IMR-90 (cell line): ENCODE data around the gene ATP8B3. TPM values are rescaled to one million over a fixed set of nuclear protein-coding genes. Genes with fewer than 3 reads are reported as not detected.
A peak's percentile ranks its signal among the peaks of the same experiment; 100 is the strongest.

ENCODE experiments used
- ATAC-seq: fragments of 200-7000 bp; cut with Tn5 transposase; 2 replicates; pipeline ENCODE4 v1.9.1; 2020; ENCODE audit warnings: low read depth, mild to moderate bottlenecking, moderate library complexity
- BruUV-seq: library from RNA; stranded (reverse); fragments of 400-500 nt; replicated peaks from 2 replicates; lab custom pipeline; 2021; lab: Mats Ljungman, UMichigan
- CTCF ChIA-PET: fragments of 300-600 bp; formaldehyde crosslinking; extraction: SDS; loops from one replicate; lab custom pipeline; 2021; ENCODE audit warnings: antibody characterized with exemption; lab: Yijun Ruan, JAX
- POLR2A ChIA-PET: fragments of 300-600 bp; sonication (Branson Sonifier 250); formaldehyde crosslinking; loops from one replicate; lab custom pipeline; 2022; ENCODE audit warnings: antibody characterized with exemption; ENCODE audit not compliant: unreplicated experiment; lab: Charles Lee
- DNase-seq: peaks from one replicate; pipeline ENCODE4 v3.0.0; 2013
- H2AFZ ChIP-seq: replicated peaks from 2 replicates; pipeline ENCODE3; 2013; ENCODE audit warnings: low read length, mild to moderate bottlenecking; ENCODE audit not compliant: poor library complexity
- H2AK5ac ChIP-seq: 2 replicates; pipeline ENCODE4 v1.6.1; 2013; ENCODE audit warnings: low read depth, low read length, inconsistent platforms
- H2AK9ac ChIP-seq: replicated peaks from 2 replicates; pipeline ENCODE3; 2013; ENCODE audit warnings: mild to moderate bottlenecking, low read depth, low read length, moderate library complexity; ENCODE audit not compliant: poor library complexity
- H2BK120ac ChIP-seq: 2 replicates; pipeline ENCODE4 v1.6.1; 2013; ENCODE audit warnings: low read depth, low read length, inconsistent platforms
- H2BK15ac ChIP-seq: 3 replicates; pipeline ENCODE4 v1.6.1; 2013; ENCODE audit warnings: low read depth, low read length, inconsistent platforms
- H2BK20ac ChIP-seq: 2 replicates; pipeline ENCODE4 v1.6.1; 2013; ENCODE audit warnings: low read depth, mild to moderate bottlenecking, inconsistent platforms, low read length, moderate library complexity
- H2BK5ac ChIP-seq: 2 replicates; pipeline ENCODE4 v1.6.1; 2013; ENCODE audit warnings: mild to moderate bottlenecking, low read depth, low read length, inconsistent platforms; ENCODE audit not compliant: poor library complexity, severe bottlenecking
- H3K14ac ChIP-seq: replicated peaks from 2 replicates; pipeline ENCODE4 v1.6.1; 2013; ENCODE audit warnings: low read depth, low read length, inconsistent platforms
- H3K18ac ChIP-seq: 2 replicates; pipeline ENCODE4 v1.6.1; 2013; ENCODE audit warnings: low read depth, low read length, control low read depth
- H3K23ac ChIP-seq: 2 replicates; pipeline ENCODE4 v1.6.1; 2013; ENCODE audit warnings: low read depth, low read length, inconsistent platforms
- H3K27ac ChIP-seq: 2 replicates; pipeline ENCODE4 v1.5.1; 2013; ENCODE audit warnings: mild to moderate bottlenecking, control low read depth, low read length; ENCODE audit not compliant: insufficient read depth
- H3K27me3 ChIP-seq: 2 replicates; pipeline ENCODE4 v1.6.1; 2013; ENCODE audit warnings: low read length; ENCODE audit not compliant: control insufficient read depth, insufficient read depth
- H3K36me3 ChIP-seq: 2 replicates; pipeline ENCODE4 v1.6.1; 2013; ENCODE audit warnings: low read length, mixed read lengths; ENCODE audit not compliant: control insufficient read depth, insufficient read depth
- H3K4ac ChIP-seq: 2 replicates; pipeline ENCODE4 v1.6.1; 2013; ENCODE audit warnings: low read depth, low read length, inconsistent platforms
- H3K4me1 ChIP-seq: 2 replicates; pipeline ENCODE4 v1.6.1; 2013; ENCODE audit warnings: low read length, mixed read lengths; ENCODE audit not compliant: control insufficient read depth, insufficient read depth
- H3K4me2 ChIP-seq: 2 replicates; pipeline ENCODE4 v1.6.1; 2013; ENCODE audit warnings: low read depth, mild to moderate bottlenecking, control low read depth, low read length, moderate library complexity
- H3K4me3 ChIP-seq: 2 replicates; pipeline ENCODE4 v1.5.1; 2013; ENCODE audit warnings: low read depth, mild to moderate bottlenecking, control low read depth, low read length, moderate library complexity; ENCODE audit not compliant: insufficient read depth
- H3K56ac ChIP-seq: 2 replicates; pipeline ENCODE4 v1.6.1; 2013; ENCODE audit warnings: low read length, inconsistent platforms; ENCODE audit not compliant: insufficient read depth; ENCODE audit errors: extremely low read depth
- H3K79me1 ChIP-seq, 2 experiments: 2 replicates each; pipeline ENCODE4 v1.6.1; 2013; ENCODE audit warnings: low read length in 2 of 2, inconsistent platforms in 1 of 2, low read depth in 1 of 2
- H3K9ac ChIP-seq: 2 replicates; pipeline ENCODE4 v1.6.1; 2013; ENCODE audit warnings: low read depth, low read length, control low read depth
- H3K9me1 ChIP-seq: 2 replicates; pipeline ENCODE4 v1.6.1; 2013; ENCODE audit warnings: low read length, inconsistent platforms; ENCODE audit not compliant: insufficient read depth
- H3K9me3 ChIP-seq: 2 replicates; pipeline ENCODE4 v1.6.1; 2013; ENCODE audit warnings: low read length; ENCODE audit not compliant: control insufficient read depth, insufficient read depth
- H4K20me1 ChIP-seq: 2 replicates; pipeline ENCODE4 v1.6.1; 2013; ENCODE audit warnings: low read length, inconsistent platforms; ENCODE audit not compliant: insufficient read depth
- H4K5ac ChIP-seq: 2 replicates; pipeline ENCODE4 v1.6.1; 2013; ENCODE audit warnings: mild to moderate bottlenecking, low read depth, low read length, control low read depth
- H4K8ac ChIP-seq, 2 experiments: 2 replicates each; pipeline ENCODE4 v1.6.1; 2013; ENCODE audit warnings: low read depth in 2 of 2, low read length in 2 of 2, control low read depth in 1 of 2, inconsistent platforms in 1 of 2
- H4K91ac ChIP-seq: 2 replicates; pipeline ENCODE4 v1.6.1; 2013; ENCODE audit warnings: low read depth, low read length, inconsistent platforms; ENCODE audit not compliant: insufficient read depth
- CHD1 ChIP-seq: IDR thresholded peaks from 2 replicates; pipeline ENCODE4 v1.6.1; 2012; ENCODE audit warnings: low read depth, low read length, improper control_type of control experiment
- FOS ChIP-seq: fragments of 150-350 bp; IDR thresholded peaks from 2 replicates; pipeline ENCODE4 v1.6.1; 2016; ENCODE audit warnings: low read depth, low read length
- MAZ ChIP-seq: IDR thresholded peaks from 2 replicates; pipeline ENCODE4 v1.6.1; 2012; ENCODE audit warnings: low read depth, mild to moderate bottlenecking, low read length, improper control_type of control experiment, moderate library complexity, borderline replicate concordance
- RAD21 ChIP-seq: IDR thresholded peaks from 2 replicates; pipeline ENCODE4 v1.6.1; 2012; ENCODE audit warnings: low read length, improper control_type of control experiment
- RCOR1 ChIP-seq: IDR thresholded peaks from 2 replicates; pipeline ENCODE4 v1.6.1; 2012; ENCODE audit warnings: mild to moderate bottlenecking, low read length, improper control_type of control experiment; ENCODE audit not compliant: insufficient replicate concordance
- WGBS, 2 experiments: methylation state at CpG; one replicate each; pipeline versions ENCODE4 v1.1.5 to v1.1.7; 2013; ENCODE audit warnings: missing lambda C conversion rate in 2 of 2; ENCODE audit not compliant: insufficient read length in 1 of 2; ENCODE audit errors: extremely low coverage in 2 of 2; 5-methylcytosine and 5-hydroxymethylcytosine counted together
- dilution Hi-C: fragments of 300-500 bp; cut with HindIII; formaldehyde crosslinking; loops from one replicate; pipeline ENCODE4 v1.14.3; 2018; ENCODE audit warnings: low sequenced_read_pairs; ENCODE audit not compliant: unreplicated experiment
- in situ Hi-C: fragments of 300-500 bp; cut with MboI; formaldehyde crosslinking; loops from 3 replicates; pipeline ENCODE4 v1.14.3; 2019; ENCODE audit warnings: low sequenced_read_pairs, inconsistent platforms, mixed read lengths
- intact Hi-C: fragments of 100-400 bp; cut with micrococcal nuclease; formaldehyde crosslinking; loops from 2 replicates; pipeline ENCODE4 v1.10.0; 2022
- polyA plus RNA-seq, 3 experiments: library from polyadenylated mRNA; depleted of rRNA; stranded (reverse); fragments of >200 nt; gene quantifications; 2 replicates each; pipeline ENCODE4 v1.2.3, GENCODE V29; 2012; ENCODE audit warnings: low replicate concordance in 1 of 3
- total RNA-seq: library from RNA; depleted of rRNA; stranded (reverse); fragments of >200 nt; gene quantifications from 2 replicates; pipeline ENCODE4 v1.2.3, GENCODE V29; 2012
- TF ChIP-seq, protein P1 (sequence below): conservative IDR thresholded peaks from 2 replicates; pipeline ENCODE4 v1.5.1; 2012; ENCODE audit warnings: mild to moderate bottlenecking, low read depth, low read length, improper control_type of control experiment

The ATP8B3 gene
- total and polyA plus RNA-seq, 2 of the 4 experiments (the other 2 are of a cell fraction): 1.6 to 8.1 TPM

DNA sequence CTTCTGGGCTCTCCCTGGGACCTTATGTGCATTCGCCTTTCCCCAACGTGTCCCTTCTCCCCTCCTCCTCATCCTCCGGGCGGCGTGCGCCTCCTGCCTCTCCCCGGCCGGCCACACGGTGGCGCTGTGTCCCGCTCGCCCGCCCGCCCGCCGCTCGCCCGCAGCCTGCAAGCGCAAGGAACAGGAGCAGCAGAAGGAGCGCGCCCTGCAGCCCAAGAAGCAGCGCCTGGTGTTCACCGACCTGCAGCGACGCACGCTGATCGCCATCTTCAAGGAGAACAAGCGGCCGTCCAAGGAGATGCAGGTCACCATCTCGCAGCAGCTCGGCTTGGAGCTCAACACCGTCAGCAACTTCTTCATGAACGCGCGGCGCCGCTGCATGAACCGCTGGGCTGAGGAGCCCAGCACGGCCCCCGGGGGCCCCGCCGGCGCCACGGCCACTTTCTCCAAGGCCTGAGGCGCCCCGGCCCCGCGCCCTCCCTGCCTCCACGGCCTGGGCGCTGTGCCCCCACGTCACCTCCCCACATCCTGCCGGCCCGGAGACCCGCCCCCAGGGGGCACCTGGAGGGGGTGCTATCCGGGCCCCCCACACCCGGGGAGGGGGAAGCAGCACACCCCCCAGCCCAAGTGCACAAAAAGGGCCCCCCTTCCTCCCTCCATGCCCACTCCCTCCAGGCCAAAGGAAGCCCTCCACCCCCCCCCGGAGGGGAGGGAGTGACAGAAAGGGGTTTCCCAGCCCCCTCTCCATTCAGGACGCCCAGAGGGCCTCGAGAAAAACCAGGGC is 36.9 kb downstream of the ATP8B3 start:
- Histone ChIP-seq H3K79me1 (no peaks in the 10 kb centered on the region), H3K9me3 (peaks cover 21% of the 10 kb centered on the region)
- DNase-seq: no peak

More for the DNA sequence above, 36.9 kb downstream of the ATP8B3 start:
- no TSS peak for BruUV-seq
- no peak overlapping the region for H3K9ac ChIP-seq
- no peak overlapping the region for H3K4me3 ChIP-seq
- H3K18ac ChIP-seq: no peak overlapping the region
- ATAC-seq: peak; percentile 57
- H4K8ac ChIP-seq: no peak overlapping the region
- no peak overlapping the region for H4K5ac ChIP-seq
- H3K4me1 ChIP-seq: no peaks in the 10 kb centered on the region
- peaks cover 61% of the 10 kb centered on the region for H3K27me3 ChIP-seq
- H2AFZ ChIP-seq: peak overlapping the region; percentile 65
- no peak overlapping the region for H3K56ac ChIP-seq
- no peak overlapping the region for H2BK5ac ChIP-seq
- no peak overlapping the region for H3K4me2 ChIP-seq
- no peaks in the 10 kb centered on the region for H3K9me1 ChIP-seq
- peak overlapping the region; percentile 23 for H2AK9ac ChIP-seq
- CTCF ChIA-PET: no interaction called here
- H4K91ac ChIP-seq: no peak overlapping the region
- no peak overlapping the region for H3K27ac ChIP-seq
- H2AK5ac ChIP-seq: no peak overlapping the region
- TF ChIP-seq, protein P1, sequence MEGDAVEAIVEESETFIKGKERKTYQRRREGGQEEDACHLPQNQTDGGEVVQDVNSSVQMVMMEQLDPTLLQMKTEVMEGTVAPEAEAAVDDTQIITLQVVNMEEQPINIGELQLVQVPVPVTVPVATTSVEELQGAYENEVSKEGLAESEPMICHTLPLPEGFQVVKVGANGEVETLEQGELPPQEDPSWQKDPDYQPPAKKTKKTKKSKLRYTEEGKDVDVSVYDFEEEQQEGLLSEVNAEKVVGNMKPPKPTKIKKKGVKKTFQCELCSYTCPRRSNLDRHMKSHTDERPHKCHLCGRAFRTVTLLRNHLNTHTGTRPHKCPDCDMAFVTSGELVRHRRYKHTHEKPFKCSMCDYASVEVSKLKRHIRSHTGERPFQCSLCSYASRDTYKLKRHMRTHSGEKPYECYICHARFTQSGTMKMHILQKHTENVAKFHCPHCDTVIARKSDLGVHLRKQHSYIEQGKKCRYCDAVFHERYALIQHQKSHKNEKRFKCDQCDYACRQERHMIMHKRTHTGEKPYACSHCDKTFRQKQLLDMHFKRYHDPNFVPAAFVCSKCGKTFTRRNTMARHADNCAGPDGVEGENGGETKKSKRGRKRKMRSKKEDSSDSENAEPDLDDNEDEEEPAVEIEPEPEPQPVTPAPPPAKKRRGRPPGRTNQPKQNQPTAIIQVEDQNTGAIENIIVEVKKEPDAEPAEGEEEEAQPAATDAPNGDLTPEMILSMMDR: peak; percentile 26; the same call in 1 of the 2 replicates
- TF ChIP-seq RAD21 (no peak), RCOR1 (no peak), MAZ (no peak), FOS (no peak), CHD1 (no peak)
- no peak overlapping the region for H2BK120ac ChIP-seq
- dilution Hi-C loops: no loop called here
- H3K23ac ChIP-seq: no peak overlapping the region
- intact Hi-C loops: no loop called here
- H2BK20ac ChIP-seq: no peak overlapping the region
- POLR2A ChIA-PET: no interaction called here
- H3K4ac ChIP-seq: no peak overlapping the region
- H3K14ac ChIP-seq: no peak overlapping the region
- H4K20me1 ChIP-seq: no peaks in the 10 kb centered on the region
- in situ Hi-C loops: loop anchor here (25.0 kb wide), 1 partner anchor 238 kb away; no protein-coding TSS in a partner anchor
- WGBS, 2 experiments: 17% methylated on average over 22 of the region's 59 CpGs; no CpG with 5 or more reads in 1 of the 2 experiments
- H3K36me3 ChIP-seq: no peaks in the 10 kb centered on the region
- H2BK15ac ChIP-seq: no peak overlapping the region
